Upper lobe of left lung (tissue), 6 donors: Measurements from ENCODE around the gene PSMD6. TPM values are rescaled to one million over a fixed set of nuclear protein-coding genes. Genes with fewer than 3 reads are reported as not detected.

Experiments
- ATAC-seq, 2 donors: fragments of 200-7000 bp; cut with Tn5 transposase; one replicate each; pipeline ENCODE4 v1.9.1; 2022; ENCODE audit warnings: mild to moderate bottlenecking in 2 of 2, moderate library complexity in 2 of 2; ENCODE audit not compliant: low FRiP score in 2 of 2
- DNase-seq, 2 donors: peaks; one replicate each; pipeline ENCODE4 v3.0.0-alpha.2; 2019 to 2020
- H3K27ac ChIP-seq, 4 donors: fragments of 200-600 bp; sonication (generic); one replicate each; pipeline ENCODE4 v1.5.1; 2016 to 2019
- H3K27me3 ChIP-seq, 4 donors: fragments of 200-600 bp; sonication (generic); one replicate each; pipeline ENCODE4 v1.5.1; 2017 to 2019
- H3K36me3 ChIP-seq, 4 donors: fragments of 200-600 bp; sonication (generic); one replicate each; pipeline ENCODE4 v1.5.1; 2016 to 2019
- H3K4me1 ChIP-seq, 4 donors: fragments of 200-600 bp; sonication (generic); one replicate each; pipeline ENCODE4 v1.5.1; 2018 to 2019
- H3K4me3 ChIP-seq, 4 donors: fragments of 200-600 bp; sonication (generic); one replicate each; pipeline ENCODE4 v1.5.1; 2017 to 2019; ENCODE audit warnings: mild to moderate bottlenecking in 2 of 4, moderate library complexity in 1 of 4
- H3K9me3 ChIP-seq, 4 donors: fragments of 200-600 bp; sonication (generic); one replicate each; pipeline ENCODE4 v1.5.1; 2018 to 2019
- EP300 ChIP-seq, 4 donors: sonication (generic); formaldehyde crosslinking; IDR thresholded peaks; one replicate each; pipeline ENCODE4 v1.5.1; 2017; ENCODE audit warnings: antibody characterized with exemption in 4 of 4, control low read depth in 2 of 4
- POLR2A ChIP-seq, 4 donors: fragments of 450-650 bp; IDR thresholded peaks; one replicate each; pipeline ENCODE4 v1.5.1; 2016 to 2017; ENCODE audit warnings: antibody characterized with exemption in 4 of 4, mild to moderate bottlenecking in 2 of 4
- POLR2AphosphoS5 ChIP-seq, 2 donors: sonication (generic); formaldehyde crosslinking; IDR thresholded peaks; one replicate each; pipeline ENCODE4 v1.5.1; 2017; ENCODE audit warnings: antibody characterized with exemption in 2 of 2
- WGBS, 2 donors: methylation state at CpG; one replicate each; pipeline ENCODE4 v1.1.5; 2017 to 2018; 5-methylcytosine and 5-hydroxymethylcytosine counted together
- total RNA-seq, 6 donors: library from RNA; depleted of rRNA in 4 of 6; stranded (reverse); fragments of >200 nt in 4 of 6; gene quantifications; one replicate each; pipeline versions ENCODE4 v1.1.0 to v1.2.1, GENCODE V29; 2016 to 2021
- TF ChIP-seq, protein P1 (sequence below), 6 experiments: fragments of 450-650 bp in 4 of 6; fragments of 200-600 bp in 2 of 6; sonication (generic) in 2 of 6; IDR thresholded peaks; one replicate each; pipeline ENCODE4 v1.5.1; 2016 to 2019; ENCODE audit warnings: antibody characterized with exemption in 6 of 6
- donor health status: DM: no; HTN: no; CAD: no; lungs with moderate emphysema.
- donor health status: DM: no; HTN: yes; CAD: no; lungs with severe emphysema.

Gene PSMD6
- total RNA-seq, 6 donors from 2014 or later: 41.2 to 69.3 (median 58.6) TPM

DNA sequence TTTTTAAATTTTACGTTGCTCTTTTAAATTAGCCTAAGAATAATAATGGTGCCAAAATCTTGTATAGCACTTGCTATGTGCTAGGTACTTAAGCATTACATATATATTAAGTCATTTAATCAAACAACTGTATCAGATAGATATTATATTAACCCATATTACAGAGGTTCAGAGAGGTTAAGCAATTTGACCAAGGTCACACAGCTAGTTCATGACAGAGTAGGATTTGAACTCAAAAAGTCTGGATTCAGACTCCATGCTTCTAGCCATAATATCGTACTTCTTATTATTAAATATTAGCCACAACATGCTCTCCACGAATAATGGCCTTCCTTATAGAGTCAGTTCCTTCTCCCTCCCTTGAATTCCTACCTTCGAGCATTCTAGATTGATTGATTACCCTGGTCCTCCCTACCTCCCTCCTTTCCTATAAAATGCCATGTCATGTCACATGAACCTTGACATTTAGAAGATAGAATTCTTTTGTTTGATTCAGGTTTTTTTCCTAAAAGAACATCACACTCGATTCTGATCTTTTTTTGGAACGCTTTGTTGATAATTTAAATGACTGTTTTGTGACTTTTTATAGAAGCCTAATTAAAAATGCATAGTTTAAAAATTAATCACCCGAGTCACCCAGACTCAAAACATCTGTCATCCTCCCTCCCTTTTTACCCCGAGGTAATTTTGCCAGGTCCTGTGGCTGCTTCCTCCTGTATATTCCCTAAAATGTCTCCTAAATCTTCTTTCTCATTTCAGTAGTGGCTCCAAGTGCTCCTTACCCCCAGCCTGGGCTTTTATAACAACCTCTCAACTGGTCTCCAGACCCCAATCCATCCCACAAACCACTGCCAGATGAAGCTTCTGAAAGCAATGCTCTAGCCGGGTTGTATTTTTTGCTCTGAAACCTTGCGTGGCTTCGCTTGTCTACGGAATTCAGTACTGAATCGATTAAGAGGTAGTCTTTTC is 8.5 kb upstream of the PSMD6 start:
- WGBS, 2 donors: 81 to 83% methylated on average over 13 of the region's 13 CpGs
- DNase-seq (no peak), ATAC-seq (no peak)
- H3K4me3 ChIP-seq: no peak overlapping the region
- no peaks in the 10 kb centered on the region for H3K36me3 ChIP-seq
- TF ChIP-seq EP300 (IDR thresholded peaks at IDR 0.05) (no peak), POLR2AphosphoS5 (IDR thresholded peaks at IDR 0.05) (no peak)
- no peaks in the 10 kb centered on the region for H3K27me3 ChIP-seq
- H3K27ac ChIP-seq: no peak overlapping the region
- no peaks in the 10 kb centered on the region for H3K9me3 ChIP-seq
- H3K4me1 ChIP-seq: peaks cover 3 to 10% (median 6%) of the 10 kb centered on the region in 4 donors

DNA sequence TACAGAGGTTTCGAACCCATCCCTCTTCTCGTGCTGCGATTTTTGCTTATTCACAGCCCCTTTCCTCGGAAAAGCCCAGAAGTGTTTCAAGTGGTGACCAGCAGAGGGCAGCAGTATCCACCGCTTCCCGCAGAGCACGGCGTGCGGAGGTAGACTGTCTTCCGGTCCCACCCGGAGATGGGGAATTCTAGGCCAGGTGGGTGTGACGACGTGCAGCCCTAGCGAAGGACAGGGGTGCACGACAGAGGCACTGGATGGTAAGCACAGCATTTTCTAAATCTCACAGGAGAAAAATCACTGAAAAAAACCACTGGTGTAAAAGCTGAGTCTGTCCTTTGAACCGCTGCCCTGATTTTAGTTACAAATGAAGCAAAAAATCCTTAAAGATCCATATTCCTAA is 7.4 kb upstream of the PSMD6 start:
- ATAC-seq (peak; percentile 89 to 96), DNase-seq (peak; percentile 29 to 69)
- TF ChIP-seq POLR2AphosphoS5 (IDR thresholded peaks at IDR 0.05) (peak in 1 of 2 donors; percentile 21), POLR2A (IDR thresholded peaks at IDR 0.05) (peak in 1 of 4 donors; percentile 39), EP300 (IDR thresholded peaks at IDR 0.05) (no peak)
- TF ChIP-seq, protein P1, sequence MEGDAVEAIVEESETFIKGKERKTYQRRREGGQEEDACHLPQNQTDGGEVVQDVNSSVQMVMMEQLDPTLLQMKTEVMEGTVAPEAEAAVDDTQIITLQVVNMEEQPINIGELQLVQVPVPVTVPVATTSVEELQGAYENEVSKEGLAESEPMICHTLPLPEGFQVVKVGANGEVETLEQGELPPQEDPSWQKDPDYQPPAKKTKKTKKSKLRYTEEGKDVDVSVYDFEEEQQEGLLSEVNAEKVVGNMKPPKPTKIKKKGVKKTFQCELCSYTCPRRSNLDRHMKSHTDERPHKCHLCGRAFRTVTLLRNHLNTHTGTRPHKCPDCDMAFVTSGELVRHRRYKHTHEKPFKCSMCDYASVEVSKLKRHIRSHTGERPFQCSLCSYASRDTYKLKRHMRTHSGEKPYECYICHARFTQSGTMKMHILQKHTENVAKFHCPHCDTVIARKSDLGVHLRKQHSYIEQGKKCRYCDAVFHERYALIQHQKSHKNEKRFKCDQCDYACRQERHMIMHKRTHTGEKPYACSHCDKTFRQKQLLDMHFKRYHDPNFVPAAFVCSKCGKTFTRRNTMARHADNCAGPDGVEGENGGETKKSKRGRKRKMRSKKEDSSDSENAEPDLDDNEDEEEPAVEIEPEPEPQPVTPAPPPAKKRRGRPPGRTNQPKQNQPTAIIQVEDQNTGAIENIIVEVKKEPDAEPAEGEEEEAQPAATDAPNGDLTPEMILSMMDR (IDR thresholded peaks at IDR 0.05): peak; percentile 69 to 92 (median 88)
- Histone ChIP-seq H3K4me3 (peak overlapping the region in 3 of 4 donors; percentile 16 to 41 (median 22)), H3K9me3 (no peaks in the 10 kb centered on the region), H3K27ac (no peak overlapping the region), H3K4me1 (peaks cover 3 to 10% (median 6%) of the 10 kb centered on the region in 4 donors), H3K36me3 (no peaks in the 10 kb centered on the region), H3K27me3 (no peaks in the 10 kb centered on the region)
- WGBS, 2 donors: 5 to 6% methylated on average over 14 to 16 of the region's 16 CpGs

DNA sequence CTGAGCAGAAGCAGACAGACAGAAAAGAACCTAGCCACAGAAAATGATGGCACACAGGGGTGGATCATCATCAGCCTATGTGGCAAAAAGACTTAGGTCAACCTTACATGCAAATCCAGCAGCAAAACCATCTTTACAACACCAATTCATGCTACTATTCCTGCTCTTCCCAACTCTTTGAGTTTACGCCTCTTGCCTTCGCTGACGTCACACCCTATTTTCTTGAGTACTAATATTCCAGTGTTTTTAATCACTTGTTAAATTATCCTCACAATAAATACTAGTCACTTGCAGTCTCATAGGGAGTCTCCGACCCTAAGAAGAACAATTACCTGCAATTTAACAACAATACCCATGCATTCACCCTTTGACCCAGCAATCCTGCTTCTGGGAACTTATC is 6.0 kb upstream of the PSMD6 start:
- no peak overlapping the region for H3K4me3 ChIP-seq
- H3K27ac ChIP-seq: no peak overlapping the region
- ATAC-seq: no peak
- TF ChIP-seq POLR2AphosphoS5 (IDR thresholded peaks at IDR 0.05) (no peak), EP300 (IDR thresholded peaks at IDR 0.05) (no peak)
- TF ChIP-seq, protein P1 (IDR thresholded peaks at IDR 0.05): no peak
- peaks cover 3 to 10% (median 6%) of the 10 kb centered on the region in 4 donors for H3K4me1 ChIP-seq
- WGBS, 2 donors: 88 to 89% methylated on average over 4 of the region's 4 CpGs
- no peaks in the 10 kb centered on the region for H3K9me3 ChIP-seq
- H3K36me3 ChIP-seq: no peaks in the 10 kb centered on the region
- no peak for DNase-seq
- H3K27me3 ChIP-seq: no peaks in the 10 kb centered on the region

DNA sequence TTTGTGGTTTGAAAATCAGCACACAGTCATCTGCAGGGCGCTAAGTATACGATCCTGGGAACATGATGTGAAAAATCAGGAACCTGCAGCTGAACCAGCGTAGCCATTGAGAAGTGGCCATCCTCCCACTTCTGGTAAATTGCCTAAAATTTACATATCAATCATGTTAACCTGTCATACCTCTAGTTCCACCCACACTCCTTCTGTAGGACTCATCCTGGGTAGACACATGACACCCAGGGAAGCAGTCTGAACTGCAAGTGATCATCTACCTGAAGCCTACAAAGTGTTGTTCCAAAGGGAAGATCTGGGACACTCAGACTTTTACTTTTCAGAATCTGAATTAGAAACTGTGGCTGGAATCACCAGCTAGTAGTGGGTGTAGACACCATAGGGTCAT is 5.5 kb upstream of the PSMD6 start:
- DNase-seq (no peak), ATAC-seq (no peak)
- Histone ChIP-seq H3K27me3 (no peaks in the 10 kb centered on the region), H3K4me3 (no peak overlapping the region), H3K27ac (no peak overlapping the region), H3K36me3 (no peaks in the 10 kb centered on the region), H3K9me3 (no peaks in the 10 kb centered on the region), H3K4me1 (peaks cover 3 to 14% (median 8%) of the 10 kb centered on the region in 4 donors)
- TF ChIP-seq EP300 (IDR thresholded peaks at IDR 0.05) (no peak), POLR2AphosphoS5 (IDR thresholded peaks at IDR 0.05) (no peak), POLR2A (IDR thresholded peaks at IDR 0.05) (no peak)
- TF ChIP-seq, protein P1 (IDR thresholded peaks at IDR 0.05): no peak
- 70 to 82% methylated on average over 3 of the region's 3 CpGs for WGBS, 2 donors

DNA sequence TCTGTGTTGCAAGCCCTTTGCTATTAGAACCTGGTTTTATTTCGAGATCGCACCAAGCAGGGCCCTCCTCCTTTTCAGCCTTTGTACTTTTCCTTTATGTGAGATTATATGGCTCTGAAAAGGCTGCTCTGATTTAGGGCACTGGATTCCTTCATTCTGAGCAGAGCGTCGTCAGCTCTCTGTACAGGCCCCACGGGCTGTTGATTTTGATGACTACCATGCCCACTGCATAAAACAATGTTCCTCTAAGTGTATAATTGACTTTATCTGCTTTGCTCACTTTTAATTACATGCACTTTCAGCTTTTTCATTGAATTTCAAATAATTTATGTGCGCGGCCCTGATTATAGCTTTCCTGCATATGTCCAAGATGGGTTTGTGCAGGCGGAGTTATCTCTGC is 4.4 kb upstream of the PSMD6 start:
- no peak for ATAC-seq
- H3K4me1 ChIP-seq: peaks cover 3 to 17% (median 11%) of the 10 kb centered on the region in 4 donors
- H3K27ac ChIP-seq: no peak overlapping the region
- 83 to 85% methylated on average over 8 of the region's 8 CpGs for WGBS, 2 donors
- DNase-seq: no peak
- no peak overlapping the region for H3K4me3 ChIP-seq
- H3K36me3 ChIP-seq: no peaks in the 10 kb centered on the region
- H3K27me3 ChIP-seq: no peaks in the 10 kb centered on the region
- H3K9me3 ChIP-seq: no peaks in the 10 kb centered on the region
- TF ChIP-seq EP300 (IDR thresholded peaks at IDR 0.05): no peak
- TF ChIP-seq, protein P1 (IDR thresholded peaks at IDR 0.05): no peak
- no peak for TF ChIP-seq POLR2AphosphoS5 (IDR thresholded peaks at IDR 0.05)
- TF ChIP-seq POLR2A (IDR thresholded peaks at IDR 0.05): no peak
